Measurements from ENCODE around the gene SRCIN1. TPM values are rescaled to one million over a fixed set of nuclear protein-coding genes. Genes with fewer than 3 reads are reported as not detected.

The SRCIN1 gene
- total RNA-seq, 4 donors from 2014 or later: 0.44 to 5.4 (median 1.5) TPM

DNA sequence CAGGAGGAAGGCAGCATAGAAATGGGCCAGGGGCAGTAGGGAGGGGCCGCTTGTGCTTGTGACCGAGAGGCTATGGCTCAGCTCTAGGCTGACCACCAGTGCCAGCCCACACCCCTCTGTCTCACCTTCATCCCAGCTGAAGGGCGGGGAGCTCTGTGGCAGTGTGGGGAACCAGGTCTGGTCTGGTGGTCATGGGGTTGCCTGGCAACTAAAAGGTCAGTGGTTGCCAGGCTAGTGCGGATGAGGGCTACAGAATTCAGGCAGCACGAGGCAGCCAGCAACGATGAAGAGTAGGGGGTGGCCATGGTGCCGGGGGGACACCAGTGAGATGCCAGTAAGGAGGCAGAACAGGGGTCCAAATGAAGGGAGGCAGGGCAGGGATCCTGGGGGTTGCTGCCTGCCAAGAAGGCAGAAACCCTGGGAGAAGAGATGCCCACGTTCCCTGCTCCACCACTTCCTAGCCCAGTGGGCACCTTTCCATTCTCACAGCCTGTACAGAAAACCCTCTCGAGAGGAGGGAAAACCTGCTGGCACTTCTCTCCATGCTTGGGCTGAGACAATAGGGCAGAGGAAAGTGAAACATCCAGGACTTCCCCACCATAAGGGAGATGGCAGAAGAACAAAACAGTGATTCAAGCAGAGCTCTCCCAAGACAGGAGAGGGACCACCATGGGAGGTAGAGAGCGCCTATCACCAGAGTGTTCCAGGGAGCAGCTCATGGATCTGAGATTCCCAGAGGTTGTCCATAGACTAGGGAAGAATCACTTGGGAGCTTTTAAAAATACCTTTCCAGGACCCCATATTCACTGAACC, 39.7 kb downstream of the SRCIN1 start:
- Histone ChIP-seq H3K4me1 (peaks cover 0 to 4% (median 0%) of the 10 kb centered on the region in 4 donors), H3K36me3 (no peaks in the 10 kb centered on the region), H3K27me3 (peaks cover 0 to 86% of the 10 kb centered on the region in 2 donors), H3K9me3 (no peaks in the 10 kb centered on the region), H3K27ac (no peak overlapping the region), H3K4me3 (no peak overlapping the region)
- DNase-seq (ENCODE audit: low spot score in 2 of 2): no peak
- 57 to 60% methylated on average over 10 of the region's 10 CpGs for WGBS, 2 donors
- TF ChIP-seq CTCF (IDR thresholded peaks at IDR 0.05) (no peak), EP300 (IDR thresholded peaks at IDR 0.05) (no peak), POLR2A (IDR thresholded peaks at IDR 0.05) (no peak)

DNA sequence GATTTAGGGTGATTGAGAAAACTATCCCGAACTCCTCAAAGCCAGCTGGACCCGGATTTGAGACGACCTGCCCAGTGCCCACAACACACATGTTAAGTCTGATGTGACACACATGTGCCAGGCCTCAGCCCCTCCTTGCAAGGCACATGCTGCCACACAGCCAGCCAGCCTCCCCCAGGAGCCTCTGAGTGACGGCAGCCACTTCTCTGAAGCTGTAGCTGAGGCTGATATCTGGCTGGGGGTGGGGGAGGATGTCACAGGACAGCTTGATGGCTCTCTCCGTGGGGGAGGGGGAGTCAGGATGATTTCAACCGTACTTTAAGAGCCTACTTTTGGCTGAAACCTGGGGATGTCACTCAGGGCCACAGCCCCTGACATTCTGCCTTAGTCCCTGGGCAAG, 40.9 kb downstream of the SRCIN1 start:
- 33 to 38% methylated on average over 6 of the region's 6 CpGs for WGBS, 2 donors
- TF ChIP-seq POLR2A (IDR thresholded peaks at IDR 0.05) (no peak), CTCF (IDR thresholded peaks at IDR 0.05) (no peak), EP300 (IDR thresholded peaks at IDR 0.05) (no peak)
- no peak for DNase-seq (ENCODE audit: low spot score in 2 of 2)
- Histone ChIP-seq H3K27me3 (peaks cover 0 to 84% of the 10 kb centered on the region in 2 donors), H3K4me3 (no peak overlapping the region), H3K9me3 (no peaks in the 10 kb centered on the region), H3K27ac (no peak overlapping the region), H3K36me3 (no peaks in the 10 kb centered on the region), H3K4me1 (peaks cover 0 to 8% (median under 1%) of the 10 kb centered on the region in 4 donors)

- 43 to 61% methylated on average over 13 to 14 of the region's 14 CpGs for WGBS, 2 donors
- peaks cover 0 to 81% of the 10 kb centered on the region in 2 donors for H3K27me3 ChIP-seq
Observed at GRCh38 chr17:38564254-38564837, 41.4 kb downstream of the SRCIN1 start.

DNA sequence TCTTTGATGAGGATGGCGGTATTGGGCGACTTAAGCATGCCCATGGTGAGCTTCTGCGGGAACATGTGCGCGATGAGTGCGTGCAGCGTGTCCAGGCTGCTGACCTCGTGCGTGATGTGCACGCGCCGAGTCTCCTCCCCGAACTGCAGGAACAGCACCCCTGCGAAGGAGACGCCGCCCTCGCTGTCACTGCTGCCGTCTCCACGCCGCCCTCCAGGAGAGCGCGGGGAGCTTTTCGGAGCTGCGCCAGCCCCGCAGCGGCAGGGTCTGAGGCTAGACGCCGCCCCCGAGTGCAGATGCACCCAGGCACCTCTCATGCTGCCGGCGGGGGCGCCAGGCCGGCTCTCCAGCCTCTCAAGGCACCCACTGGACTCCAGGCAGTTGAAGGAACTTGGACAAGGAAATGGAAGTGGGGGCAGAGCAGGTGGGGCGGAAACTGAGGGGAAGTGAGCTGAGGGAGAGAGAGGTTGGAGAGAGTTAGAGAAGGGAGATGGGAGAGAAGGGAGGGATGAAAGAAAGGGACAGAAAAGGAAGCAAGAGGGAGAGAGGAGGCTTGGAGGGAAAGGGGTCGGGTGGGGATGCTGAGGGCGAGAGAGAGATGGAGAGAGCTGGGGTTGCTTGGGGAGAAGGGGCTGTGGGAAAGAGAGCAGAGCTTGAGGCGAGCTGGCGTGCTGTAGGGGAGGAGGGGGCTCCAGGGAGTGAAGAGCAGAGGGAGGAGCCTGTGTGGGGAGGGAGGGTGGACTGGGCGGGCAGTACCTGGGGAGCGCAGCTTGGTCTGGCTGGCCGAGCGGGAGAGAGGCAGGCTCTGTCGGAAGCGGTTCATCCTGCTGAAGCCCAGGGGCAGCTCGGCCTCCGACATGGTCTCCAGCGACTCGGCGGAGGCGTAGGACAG, 42.1 kb downstream of the SRCIN1 start:
- H3K4me3 ChIP-seq: no peak overlapping the region
- peaks cover 0 to 21% (median 9%) of the 10 kb centered on the region in 4 donors for H3K4me1 ChIP-seq
- H3K27ac ChIP-seq: no peak overlapping the region
- H3K9me3 ChIP-seq: no peaks in the 10 kb centered on the region
- 50 to 55% methylated on average over 48 to 50 of the region's 50 CpGs for WGBS, 2 donors
- TF ChIP-seq CTCF (IDR thresholded peaks at IDR 0.05) (no peak), EP300 (IDR thresholded peaks at IDR 0.05) (no peak), POLR2A (IDR thresholded peaks at IDR 0.05) (no peak)
- H3K27me3 ChIP-seq: peaks cover 0 to 81% of the 10 kb centered on the region in 2 donors
- no peak for DNase-seq (ENCODE audit: low spot score in 2 of 2)
- H3K36me3 ChIP-seq: no peaks in the 10 kb centered on the region

More at GRCh38 chr17:38564254-38564837, 41.4 kb downstream of the SRCIN1 start:
- H3K27ac ChIP-seq: no peak overlapping the region
- TF ChIP-seq POLR2A (IDR thresholded peaks at IDR 0.05) (no peak), EP300 (IDR thresholded peaks at IDR 0.05) (no peak), CTCF (IDR thresholded peaks at IDR 0.05) (no peak)
- H3K9me3 ChIP-seq: no peaks in the 10 kb centered on the region
- H3K36me3 ChIP-seq: no peaks in the 10 kb centered on the region
- H3K4me1 ChIP-seq: peaks cover 0 to 14% (median 3%) of the 10 kb centered on the region in 4 donors
- no peak for DNase-seq (ENCODE audit: low spot score in 2 of 2)
- H3K4me3 ChIP-seq: no peak overlapping the region
